C4-2B (cell line): Measurements from ENCODE around the gene THOP1.

Experiments used
- ZFX ChIP-seq: fragments of 450-650 bp; IDR thresholded peaks from 2 replicates; pipeline ENCODE4 v1.6.1; 2017
- TF ChIP-seq, protein P1 (sequence below): fragments of 450-650 bp; conservative IDR thresholded peaks from 2 replicates; pipeline ENCODE4 v1.5.1; 2017; ENCODE audit warnings: mild to moderate bottlenecking

DNA sequence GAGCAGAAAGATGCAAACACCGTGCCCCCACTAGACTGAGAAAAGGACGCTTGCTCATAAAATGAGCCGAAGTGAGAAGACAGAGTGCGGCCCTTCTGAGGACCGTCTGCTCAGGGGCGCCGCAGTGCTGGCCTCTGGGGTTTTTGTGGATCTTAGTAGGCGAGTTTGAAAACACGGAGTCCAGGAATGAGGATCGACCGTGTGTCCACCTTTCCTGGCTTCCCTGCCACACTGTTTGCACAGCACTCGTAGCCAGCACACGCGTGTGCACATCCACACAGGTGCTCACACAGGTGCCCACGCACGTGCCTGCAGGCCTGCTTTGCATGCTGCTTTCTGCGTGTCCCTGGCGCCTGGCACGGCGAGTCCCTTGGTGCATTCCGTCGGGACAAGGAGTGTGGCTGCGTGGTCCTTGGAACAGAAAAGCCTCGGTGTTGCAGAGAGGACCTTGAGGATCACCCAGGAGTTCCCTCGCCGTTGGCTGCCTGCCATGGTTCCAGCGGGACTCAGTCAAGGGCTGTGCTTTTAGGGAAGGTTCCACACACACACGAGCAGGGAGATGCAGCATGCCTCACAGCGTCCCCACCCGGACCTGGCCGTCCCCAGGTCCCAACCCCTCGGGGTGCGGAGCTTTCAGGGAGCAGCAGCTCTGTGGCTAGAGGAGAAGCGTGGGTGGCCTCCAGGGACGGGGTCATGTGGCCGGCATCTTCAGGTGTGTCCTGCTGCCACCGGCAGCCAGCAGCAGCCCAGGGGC is 24.3 kb downstream of the THOP1 start:
- TF ChIP-seq, protein P1, sequence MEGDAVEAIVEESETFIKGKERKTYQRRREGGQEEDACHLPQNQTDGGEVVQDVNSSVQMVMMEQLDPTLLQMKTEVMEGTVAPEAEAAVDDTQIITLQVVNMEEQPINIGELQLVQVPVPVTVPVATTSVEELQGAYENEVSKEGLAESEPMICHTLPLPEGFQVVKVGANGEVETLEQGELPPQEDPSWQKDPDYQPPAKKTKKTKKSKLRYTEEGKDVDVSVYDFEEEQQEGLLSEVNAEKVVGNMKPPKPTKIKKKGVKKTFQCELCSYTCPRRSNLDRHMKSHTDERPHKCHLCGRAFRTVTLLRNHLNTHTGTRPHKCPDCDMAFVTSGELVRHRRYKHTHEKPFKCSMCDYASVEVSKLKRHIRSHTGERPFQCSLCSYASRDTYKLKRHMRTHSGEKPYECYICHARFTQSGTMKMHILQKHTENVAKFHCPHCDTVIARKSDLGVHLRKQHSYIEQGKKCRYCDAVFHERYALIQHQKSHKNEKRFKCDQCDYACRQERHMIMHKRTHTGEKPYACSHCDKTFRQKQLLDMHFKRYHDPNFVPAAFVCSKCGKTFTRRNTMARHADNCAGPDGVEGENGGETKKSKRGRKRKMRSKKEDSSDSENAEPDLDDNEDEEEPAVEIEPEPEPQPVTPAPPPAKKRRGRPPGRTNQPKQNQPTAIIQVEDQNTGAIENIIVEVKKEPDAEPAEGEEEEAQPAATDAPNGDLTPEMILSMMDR, result no peak
- no peak for TF ChIP-seq ZFX
